NCI-H1105 treated with DMSO at 0.1 percent for 48 hours (cell line): ENCODE results near the gene ARAP3.
"Not testable (repeated sequence)": the region's sequence is repeated elsewhere in the genome, so short reads cannot be mapped to it uniquely, and the experiment has no call there.

Source experiments
- DNase-seq: peaks from one replicate; lab custom pipeline; 2025; lab: John Stamatoyannopoulos, UW

Gene ARAP3

DNA sequence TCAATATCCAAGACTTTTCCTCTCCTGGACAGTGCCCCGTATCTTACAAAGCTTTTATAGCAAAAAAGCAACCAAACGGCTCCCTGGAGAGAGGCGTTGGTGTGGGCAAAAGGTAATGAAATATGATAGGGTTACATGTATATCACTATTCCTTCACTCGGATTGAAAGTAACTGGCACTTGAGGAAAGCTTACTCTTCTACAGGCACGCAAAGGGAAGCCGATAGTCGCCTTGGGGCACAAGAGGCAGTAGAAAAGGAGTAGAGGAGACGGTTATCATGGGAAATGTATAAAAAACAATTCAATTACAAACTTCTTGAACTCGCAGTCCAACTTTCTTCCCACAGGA, 64.4 kb downstream of the ARAP3 start:
- no peak for DNase-seq

DNA sequence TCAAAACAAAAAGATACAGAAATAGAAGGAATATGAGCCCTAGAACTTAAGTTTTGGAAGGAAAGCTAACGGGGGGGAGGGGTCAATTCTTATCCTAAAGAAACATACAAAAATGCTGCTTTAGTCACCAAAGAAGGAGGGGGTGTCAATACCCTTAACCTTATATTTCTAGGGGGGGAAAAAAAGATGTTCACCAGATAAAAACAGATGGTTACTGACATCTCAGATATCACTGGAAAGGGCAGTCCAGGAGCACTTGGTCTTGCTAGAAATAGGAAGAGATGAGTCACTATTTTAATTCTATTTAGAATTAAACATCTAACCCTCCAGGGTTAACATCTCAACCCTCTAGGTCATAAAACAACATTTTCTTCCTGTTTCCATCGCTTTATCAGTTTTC, 64.9 kb downstream of the ARAP3 start:
- no peak for DNase-seq

DNA sequence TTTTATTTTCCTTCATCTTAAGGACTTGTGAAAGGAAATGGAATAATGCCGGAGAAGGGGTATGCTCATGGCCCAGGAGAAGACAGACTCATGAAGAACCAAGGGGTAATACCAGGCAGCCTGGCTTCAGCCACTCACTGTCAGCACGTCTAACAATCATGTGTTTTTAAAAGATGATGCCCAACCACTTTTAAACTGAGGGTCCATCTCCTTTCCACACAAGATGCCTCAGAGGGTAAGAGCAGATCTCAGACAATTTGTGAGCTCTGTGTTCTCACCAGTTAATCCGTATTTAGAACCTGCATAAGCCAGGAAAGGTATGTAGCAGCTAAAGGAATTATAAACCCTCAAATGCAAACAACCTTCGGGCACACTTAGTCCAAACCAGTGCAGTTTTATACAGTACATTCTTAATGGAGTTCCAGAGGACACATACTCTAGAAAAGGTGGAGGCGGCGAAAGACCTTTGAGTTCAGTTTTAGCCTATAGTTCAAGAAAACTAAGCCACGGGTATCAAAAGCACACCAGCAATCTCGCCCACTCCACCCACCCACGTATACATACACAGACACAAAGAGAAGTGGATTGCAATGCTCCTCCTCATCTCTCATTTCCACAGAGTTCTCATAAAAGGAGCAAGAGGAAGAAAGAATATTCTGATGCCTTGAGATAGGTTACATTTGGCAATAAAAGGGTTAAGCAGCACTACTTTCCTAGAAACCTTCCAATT, 65.9 kb downstream of the ARAP3 start:
- DNase-seq, result no peak

DNA sequence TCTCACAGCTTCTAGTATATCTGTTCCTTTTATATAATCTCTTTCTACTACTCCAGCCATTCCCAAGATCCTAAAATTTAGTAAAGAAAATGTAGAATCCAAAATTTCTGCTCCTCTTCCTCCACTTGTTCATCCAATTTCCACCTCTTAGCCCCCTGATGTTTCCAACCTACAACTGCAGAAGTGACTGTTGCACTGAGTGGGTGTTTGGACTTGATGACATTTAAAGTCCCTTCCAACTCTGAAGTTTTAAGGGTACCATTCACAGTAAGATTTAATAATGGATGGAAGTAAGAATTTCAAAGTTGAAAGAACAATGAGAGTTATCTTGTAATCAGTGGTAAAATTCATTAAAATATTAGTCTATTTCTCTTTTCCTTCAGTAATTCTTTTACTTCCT, 68.7 kb downstream of the ARAP3 start:
- no peak for DNase-seq

DNA sequence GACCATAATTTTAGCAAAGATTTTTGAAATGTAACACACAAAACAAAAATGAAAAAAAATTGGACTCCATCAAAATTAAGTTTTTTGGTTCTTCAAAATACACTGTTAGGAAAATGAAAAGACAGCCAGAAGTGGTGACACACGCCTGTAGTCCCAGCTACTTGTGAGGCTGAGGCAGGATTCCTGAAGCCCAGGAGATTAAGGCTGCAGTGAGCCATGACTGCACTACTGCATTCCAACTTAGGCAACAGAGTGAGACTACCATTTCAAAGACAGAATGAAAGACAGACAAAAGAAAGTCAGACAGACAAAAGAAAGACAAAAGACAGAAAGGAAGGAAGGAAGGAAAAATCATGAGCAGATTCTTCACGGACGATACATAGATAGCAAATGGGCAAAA, 70.7 kb downstream of the ARAP3 start:
- DNase-seq, result no peak

DNA sequence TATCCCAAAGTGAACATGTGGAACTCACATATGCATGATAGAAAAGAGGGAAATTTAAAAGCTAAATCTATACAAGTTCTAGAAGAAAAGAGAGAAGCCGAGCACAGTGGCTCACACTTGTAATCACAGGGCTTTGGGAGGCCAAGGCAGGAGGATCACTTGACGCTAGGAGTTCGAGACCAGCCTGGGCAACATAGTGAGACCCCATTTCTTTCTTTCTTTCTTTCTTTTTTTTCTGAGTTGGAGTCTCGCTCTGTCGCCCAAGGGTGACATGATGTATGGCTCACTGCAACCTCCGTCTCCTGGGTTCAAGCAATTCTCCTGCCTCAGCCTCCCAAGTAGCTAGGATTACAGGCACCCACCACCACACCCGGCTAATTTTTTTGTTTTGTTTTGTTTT, 72.1 kb downstream of the ARAP3 start:
- not testable (repeated sequence) for DNase-seq

DNA sequence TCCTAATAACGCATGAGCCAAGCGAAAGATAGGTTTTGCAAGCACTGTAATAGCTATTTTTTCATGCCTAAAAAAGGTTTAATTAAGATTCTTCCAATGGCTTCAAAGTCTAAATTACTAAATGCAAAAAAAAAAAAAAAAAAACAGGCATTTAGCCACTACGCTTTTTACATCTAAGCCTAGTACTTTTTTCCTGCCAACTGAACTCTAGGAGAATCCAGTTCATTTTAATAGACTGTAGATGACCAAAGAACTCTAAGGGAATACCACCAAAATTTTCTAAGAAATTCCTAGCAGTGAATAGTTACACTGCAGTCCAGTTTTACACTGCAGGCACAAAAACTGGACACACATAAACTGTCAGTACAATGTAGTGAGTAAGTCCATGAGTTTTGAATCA, 73.0 kb downstream of the ARAP3 start:
- no peak for DNase-seq

DNA sequence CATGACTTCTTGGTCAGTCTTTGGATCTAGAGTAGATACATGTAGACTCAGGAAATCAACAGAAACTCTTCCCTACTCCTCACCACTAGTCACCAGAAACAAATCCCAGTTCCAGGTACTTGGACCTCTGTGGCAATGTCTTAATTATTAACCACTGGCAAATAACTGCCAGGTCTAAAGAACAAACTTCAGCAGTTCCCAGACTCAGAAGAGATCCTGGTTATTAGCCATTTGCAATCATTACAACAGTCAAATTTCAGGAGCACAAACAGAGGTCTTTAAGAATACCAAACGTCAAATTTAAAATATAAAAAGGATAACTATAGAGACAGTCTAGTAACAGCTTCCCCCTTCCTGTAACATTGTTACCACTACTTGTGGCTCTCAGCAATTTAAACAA, 73.5 kb downstream of the ARAP3 start:
- no peak for DNase-seq

DNA sequence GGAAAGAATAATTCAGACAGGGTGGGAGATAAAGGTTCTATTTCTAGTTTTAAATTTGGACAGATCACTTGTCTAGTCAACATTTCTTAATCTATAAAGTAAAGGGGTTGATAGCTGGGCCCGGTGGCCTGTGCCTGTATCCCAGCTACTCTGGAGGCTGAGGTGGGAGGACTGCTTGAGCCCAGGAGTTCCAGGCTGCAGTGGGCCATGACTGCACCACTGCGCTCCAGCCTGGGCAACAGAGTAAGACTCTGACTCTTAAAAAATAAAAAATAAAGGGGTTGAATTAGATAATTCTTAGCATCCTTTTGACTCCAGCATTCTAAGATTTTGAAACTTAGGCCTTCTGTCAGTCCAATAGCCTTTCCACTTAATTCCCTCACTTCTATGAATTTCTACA, 74.0 kb downstream of the ARAP3 start:
- no peak for DNase-seq

DNA sequence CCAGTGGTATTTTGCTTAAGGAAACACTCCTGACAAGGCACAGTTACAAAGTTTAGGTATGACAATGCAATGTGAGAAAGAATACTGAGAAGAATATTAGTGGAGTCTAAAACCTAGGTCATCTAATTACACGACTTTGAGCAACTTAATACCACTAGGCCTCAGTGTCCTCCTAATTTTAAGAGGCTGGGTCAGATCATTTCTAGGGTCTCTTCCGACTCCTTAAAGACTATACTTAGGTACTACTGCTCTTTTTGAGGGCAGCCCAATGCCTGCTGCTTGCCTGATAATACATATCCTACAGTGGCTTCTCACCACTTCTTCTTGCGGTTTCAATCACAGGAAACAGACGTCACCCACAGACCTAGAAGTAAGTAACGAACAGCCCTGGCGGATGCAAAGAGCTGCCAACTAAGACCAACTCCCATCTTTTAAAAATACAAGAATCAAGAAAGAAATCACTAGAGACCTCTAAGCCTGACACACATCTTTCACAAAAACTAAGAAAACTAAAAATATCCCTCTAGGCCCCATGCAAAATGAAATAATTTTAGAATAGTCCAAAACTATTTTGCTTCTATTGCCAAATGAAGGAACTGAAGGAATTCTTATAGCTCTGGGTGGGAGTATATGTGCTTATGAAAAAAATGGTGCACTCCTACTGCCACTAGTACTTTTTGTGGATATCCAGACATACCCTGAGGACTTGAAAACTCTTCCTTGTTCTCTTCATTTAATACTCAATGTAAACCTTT, 76.3 kb downstream of the ARAP3 start:
- no peak for DNase-seq

DNA sequence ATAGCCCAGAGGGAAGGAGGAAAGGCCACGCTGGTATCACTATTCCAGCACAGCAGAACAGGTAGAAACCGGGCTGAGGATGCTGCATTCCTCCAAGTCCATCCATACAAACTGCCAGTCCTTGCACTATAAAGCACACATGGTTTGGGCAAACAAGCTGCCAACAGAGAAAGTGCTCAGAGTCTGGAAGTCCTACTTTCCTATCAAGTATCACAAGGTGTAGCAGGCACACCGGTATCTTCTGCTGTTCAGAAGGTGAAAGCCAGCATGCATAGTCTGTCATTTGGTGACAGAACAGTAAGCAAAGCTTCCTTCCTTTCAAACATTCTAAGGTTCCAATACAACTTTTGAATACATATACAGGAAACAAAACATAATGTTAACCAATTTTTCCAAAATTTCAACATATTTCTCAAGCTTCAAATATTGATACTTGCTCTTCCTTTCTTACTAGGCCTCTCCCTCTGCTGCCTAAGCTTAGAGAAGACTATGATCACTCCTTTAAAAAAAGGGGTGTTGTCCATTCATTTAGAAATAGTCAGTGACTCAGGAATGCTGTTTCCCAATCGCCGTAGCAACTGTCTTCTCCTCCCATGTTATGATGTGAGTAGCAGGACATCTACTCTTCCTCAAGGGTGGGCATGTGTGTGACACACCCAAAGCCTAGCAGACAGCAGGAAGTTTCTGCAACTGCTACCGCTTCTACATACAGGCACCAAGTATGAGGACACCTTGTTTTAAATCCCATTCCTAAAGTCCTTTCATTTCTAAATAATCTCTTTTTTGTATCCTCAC, 77.9 kb downstream of the ARAP3 start:
- DNase-seq, result no peak
